ENCODE measurements around the gene ASS1. TPM values are rescaled to one million over a fixed set of nuclear protein-coding genes. Genes with fewer than 3 reads are reported as not detected.

Gene ASS1
- total and polyA plus RNA-seq, 9 donors = 63.4 to 238 (median 87.0) TPM

GRCh38 chr9:130448035-130448624, 3.4 kb downstream of the ASS1 start:
- no peaks in the 10 kb centered on the region for H3K27me3 ChIP-seq
- peaks cover 46% of the 10 kb centered on the region for H3K4me1 ChIP-seq (ENCODE audit: insufficient read depth)
- TF ChIP-seq EP300 (IDR thresholded peaks at IDR 0.05) (no peak), POLR2A (IDR thresholded peaks at IDR 0.05) (no peak), CTCF (IDR thresholded peaks at IDR 0.05) (no peak)
- H3K27ac ChIP-seq = no peak overlapping the region
- no peak for DNase-seq
- intact Hi-C loops (cut with DNase I) = no loop called here
- no peaks in the 10 kb centered on the region for H3K36me3 ChIP-seq
- 65 to 68% (median 67%) methylated on average over 12 of the region's 12 CpGs for WGBS, 3 donors
- no peak overlapping the region for H3K4me3 ChIP-seq
- H3K9me3 ChIP-seq = no peaks in the 10 kb centered on the region

GRCh38 chr9:130448771-130449603, 4.2 kb downstream of the ASS1 start:
- no peak overlapping the region for H3K27ac ChIP-seq
- H3K36me3 ChIP-seq = no peaks in the 10 kb centered on the region
- WGBS, 3 donors = 92 to 95% (median 94%) methylated on average over 10 of the region's 10 CpGs
- TF ChIP-seq POLR2A (IDR thresholded peaks at IDR 0.05) (no peak), CTCF (IDR thresholded peaks at IDR 0.05) (no peak), EP300 (IDR thresholded peaks at IDR 0.05) (no peak)
- DNase-seq = no peak
- intact Hi-C loops (cut with DNase I) = no loop called here
- H3K27me3 ChIP-seq = no peaks in the 10 kb centered on the region
- H3K4me1 ChIP-seq (ENCODE audit: insufficient read depth) = peaks cover 52% of the 10 kb centered on the region
- H3K4me3 ChIP-seq = no peak overlapping the region
- no peaks in the 10 kb centered on the region for H3K9me3 ChIP-seq

- intact Hi-C loops (cut with DNase I) = no loop called here
- H3K27ac ChIP-seq = peak overlapping the region in 1 of 2 donors; percentile 65
- no peaks in the 10 kb centered on the region for H3K9me3 ChIP-seq
- 72 to 85% (median 82%) methylated on average over 15 of the region's 15 CpGs for WGBS, 3 donors
- H3K4me3 ChIP-seq = no peak overlapping the region
- H3K4me1 ChIP-seq (ENCODE audit: insufficient read depth) = peaks cover 46% of the 10 kb centered on the region
- no peaks in the 10 kb centered on the region for H3K27me3 ChIP-seq
- TF ChIP-seq EP300 (IDR thresholded peaks at IDR 0.05) = no peak
- no peak for TF ChIP-seq CTCF (IDR thresholded peaks at IDR 0.05)
- no peak for TF ChIP-seq POLR2A (IDR thresholded peaks at IDR 0.05)
- no peaks in the 10 kb centered on the region for H3K36me3 ChIP-seq
- no peak for DNase-seq
These were observed 5.7 kb downstream of the ASS1 start for GRCh38 chr9:130450344-130451003.

- peak in 1 of 5 donors; percentile 21 for DNase-seq
- intact Hi-C loops (cut with DNase I) = no loop called here
- Histone ChIP-seq H3K27me3 (no peaks in the 10 kb centered on the region), H3K4me1 (ENCODE audit: insufficient read depth) (peaks cover 42% of the 10 kb centered on the region), H3K4me3 (no peak overlapping the region), H3K36me3 (no peaks in the 10 kb centered on the region), H3K27ac (peak overlapping the region; percentile 65), H3K9me3 (no peaks in the 10 kb centered on the region)
- TF ChIP-seq EP300 (IDR thresholded peaks at IDR 0.05) = no peak
- no peak for TF ChIP-seq CTCF (IDR thresholded peaks at IDR 0.05)
- no peak for TF ChIP-seq POLR2A (IDR thresholded peaks at IDR 0.05)
- WGBS, 3 donors = 53 to 58% (median 57%) methylated on average over 11 to 14 of the region's 14 CpGs
These were observed 6.2 kb downstream of the ASS1 start for GRCh38 chr9:130451004-130451390.
